GM18519 (cell line): ENCODE results near the gene BCOR.

Experiments
- ATAC-seq: cut with Tn5 transposase; IDR thresholded peaks from one replicate; pipeline ENCODE4 v1.9.1; 2021; ENCODE audit warnings: mild to moderate bottlenecking, moderate library complexity; ENCODE audit not compliant: unreplicated experiment, low FRiP score

BCOR gene

DNA sequence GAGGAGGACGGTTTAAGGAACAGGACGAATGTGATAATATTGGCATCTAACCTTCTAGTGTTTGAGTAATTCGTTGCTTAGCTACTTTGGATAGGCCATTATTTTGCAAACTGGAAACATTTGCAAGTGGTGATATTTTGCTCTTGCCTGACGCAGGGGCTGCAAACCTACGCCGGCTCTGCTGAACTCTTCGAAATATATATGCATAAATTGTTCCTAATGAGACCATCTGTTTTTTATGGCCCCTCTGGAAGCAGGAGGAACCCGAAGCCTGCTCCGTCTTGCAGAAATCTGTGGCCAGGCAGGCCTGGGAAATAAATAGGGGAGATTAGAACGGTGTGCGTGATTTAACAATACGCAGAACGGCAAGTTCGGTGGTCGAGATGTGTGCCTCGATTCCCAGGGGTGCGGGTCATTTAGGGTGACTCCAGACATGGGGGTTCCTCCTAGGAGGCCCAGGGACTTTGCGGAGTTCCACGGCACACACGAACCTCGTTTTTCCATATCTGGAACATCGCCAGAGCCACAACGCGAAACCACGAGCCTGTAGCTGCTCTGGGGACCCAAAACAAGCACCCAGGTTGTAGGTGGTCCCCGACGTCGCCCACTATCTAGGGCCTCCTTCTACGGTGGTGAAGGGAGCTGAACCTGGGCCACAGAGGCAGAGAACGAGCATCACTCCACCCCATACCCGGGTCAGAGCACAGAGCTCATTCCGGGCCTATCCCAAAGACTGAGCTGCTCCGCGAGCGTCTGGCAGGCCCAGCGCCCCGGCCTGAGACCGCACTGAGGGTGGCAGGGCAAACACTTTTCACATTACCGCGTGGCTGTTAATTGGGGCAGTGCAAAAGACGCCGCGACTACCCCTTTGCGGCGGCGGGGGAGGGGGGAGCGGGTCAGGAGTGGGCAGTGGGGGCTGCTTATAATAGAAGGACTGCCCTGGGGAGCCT is 89.7 kb downstream of the BCOR start:
- no peak for ATAC-seq

DNA sequence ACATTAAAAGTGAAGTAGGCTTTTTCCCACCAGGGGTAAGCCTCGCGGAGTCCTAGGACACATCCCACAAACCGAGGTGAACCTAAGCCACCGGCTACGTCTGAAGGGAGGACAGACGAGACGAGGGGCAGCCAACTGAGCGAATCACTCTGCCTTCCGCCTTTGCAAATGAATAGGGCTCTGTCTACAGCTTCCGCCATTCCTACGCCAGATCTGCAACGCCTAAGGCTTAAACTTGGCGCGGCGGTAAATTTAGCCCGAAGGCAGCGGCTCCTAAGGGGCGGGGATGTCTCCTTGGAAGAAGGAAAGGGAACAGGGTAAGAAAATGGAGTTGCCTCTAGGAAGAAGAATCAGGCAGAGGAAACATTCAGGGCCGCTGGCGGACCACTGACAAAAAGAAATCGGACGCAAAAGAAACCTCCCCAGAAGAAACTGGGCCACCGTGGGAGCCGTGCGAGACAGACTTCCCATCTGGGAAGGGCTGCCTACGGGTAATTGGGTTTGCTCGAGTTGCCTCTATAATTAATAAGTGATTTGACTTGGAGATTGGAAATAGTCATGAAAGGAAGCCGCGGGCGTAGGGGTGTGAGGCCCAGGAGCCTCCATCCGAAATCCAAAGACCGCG is 90.5 kb downstream of the BCOR start:
- ATAC-seq, result no peak

DNA sequence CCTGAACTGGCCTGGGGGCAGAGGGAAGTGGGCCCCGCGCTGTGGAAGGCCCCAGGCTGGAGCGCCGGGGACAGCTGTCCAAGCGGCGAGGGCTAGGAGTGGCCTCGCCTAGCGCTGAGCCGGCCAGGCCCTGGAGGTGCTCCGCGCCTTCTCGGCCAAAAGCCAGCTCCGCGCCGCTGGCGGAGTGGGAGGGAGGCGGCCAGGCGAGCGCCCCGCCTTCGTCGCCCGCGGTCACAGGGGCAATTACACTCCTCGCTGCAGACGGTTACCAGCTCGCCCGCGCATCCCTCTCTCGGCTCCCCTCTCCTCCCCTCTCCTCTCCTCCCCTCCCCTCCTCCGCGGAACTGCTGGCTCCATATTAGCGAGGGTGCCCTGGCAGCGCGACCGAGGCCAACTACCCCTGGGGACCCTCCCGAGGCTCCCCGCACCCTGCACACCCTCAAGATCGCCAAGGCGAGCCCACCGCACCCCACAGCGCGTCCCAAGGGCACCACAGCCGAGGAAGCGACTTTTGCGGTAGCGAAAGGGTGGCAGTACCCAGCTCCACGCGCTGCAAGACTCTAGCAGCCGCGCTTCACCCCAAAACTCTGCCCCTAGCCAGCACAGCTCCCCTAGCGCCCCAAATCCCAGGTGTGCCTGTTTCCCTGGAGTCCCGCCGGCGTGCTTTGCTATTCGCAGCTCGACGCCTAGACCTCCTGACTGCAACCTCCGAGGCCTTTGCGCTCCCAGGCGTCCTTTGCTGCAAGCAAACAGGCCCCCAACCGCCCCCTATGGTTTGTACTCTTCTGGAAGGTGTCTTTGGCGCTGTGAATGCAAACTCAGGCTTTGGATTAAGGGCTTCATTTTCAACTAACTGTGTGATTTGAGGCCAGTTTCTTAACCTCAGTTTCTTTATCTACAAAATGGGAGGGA is 91.4 kb downstream of the BCOR start:
- no peak for ATAC-seq

DNA sequence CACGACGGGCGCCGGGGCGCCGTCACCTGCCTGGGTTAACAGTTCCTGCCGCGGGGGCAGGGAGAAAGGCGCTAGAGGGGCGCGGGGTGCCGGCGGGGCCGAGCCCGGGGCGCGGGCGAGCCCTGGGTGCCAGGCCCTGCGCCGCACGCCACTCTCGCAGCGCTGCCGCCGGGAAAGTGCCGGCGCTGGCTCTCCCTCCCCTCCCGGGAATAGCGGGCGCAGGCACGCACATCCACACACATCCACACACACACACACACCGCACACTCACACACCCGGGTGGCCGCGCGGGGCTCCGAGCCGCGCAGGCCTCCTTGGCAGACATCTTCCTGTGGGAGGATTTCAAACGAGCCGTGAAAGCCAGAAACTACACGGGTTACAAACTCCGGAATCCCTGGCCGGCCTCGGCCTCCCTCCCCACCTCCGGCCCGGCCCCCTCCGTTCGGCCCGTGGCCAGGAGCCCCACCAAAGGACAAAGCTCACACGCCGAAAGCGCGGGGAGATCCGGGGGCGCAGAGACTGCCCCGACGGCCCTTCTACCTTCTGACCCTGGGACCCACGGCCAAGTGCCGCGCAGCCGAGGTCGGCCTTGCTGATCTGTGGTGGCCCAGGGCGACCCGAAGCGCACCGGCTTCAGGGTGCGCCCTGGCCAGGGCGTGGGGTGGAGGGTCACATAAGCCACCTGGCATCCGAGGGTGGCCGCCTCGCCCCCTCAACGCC is 92.3 kb downstream of the BCOR start:
- ATAC-seq, result no peak

DNA sequence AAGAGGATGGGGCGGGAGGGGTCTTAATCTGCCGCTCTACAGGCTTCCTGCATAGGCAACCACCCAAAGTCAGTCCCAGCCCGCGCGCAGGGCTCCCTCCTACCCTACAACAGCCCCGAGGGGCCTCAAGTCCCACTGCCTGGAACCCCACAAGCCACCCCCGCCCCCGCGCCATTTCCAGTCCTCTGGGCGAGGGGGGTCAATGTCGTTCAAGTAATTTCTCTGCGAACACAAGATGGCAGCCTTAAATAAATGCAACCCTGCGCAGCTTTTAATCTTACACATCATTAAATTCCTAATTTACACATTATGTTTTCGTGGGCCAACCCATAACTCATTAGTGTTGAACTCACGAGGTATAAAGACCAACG is 92.9 kb downstream of the BCOR start:
- ATAC-seq, result no peak

DNA sequence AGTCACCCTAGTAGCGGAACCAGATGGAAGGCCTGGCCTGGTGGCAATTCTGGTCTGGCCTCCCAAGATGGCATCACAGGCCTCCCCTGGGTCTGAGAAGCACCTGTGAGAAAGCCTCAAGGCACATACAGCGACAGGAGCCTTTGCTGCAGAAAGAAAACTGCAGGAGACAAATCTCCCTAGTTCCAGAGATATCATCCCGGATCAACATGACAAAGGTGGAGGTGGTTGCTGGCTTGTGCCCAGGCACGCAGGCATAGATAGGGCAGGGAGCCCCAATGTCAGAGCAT is 93.6 kb downstream of the BCOR start:
- no peak for ATAC-seq

DNA sequence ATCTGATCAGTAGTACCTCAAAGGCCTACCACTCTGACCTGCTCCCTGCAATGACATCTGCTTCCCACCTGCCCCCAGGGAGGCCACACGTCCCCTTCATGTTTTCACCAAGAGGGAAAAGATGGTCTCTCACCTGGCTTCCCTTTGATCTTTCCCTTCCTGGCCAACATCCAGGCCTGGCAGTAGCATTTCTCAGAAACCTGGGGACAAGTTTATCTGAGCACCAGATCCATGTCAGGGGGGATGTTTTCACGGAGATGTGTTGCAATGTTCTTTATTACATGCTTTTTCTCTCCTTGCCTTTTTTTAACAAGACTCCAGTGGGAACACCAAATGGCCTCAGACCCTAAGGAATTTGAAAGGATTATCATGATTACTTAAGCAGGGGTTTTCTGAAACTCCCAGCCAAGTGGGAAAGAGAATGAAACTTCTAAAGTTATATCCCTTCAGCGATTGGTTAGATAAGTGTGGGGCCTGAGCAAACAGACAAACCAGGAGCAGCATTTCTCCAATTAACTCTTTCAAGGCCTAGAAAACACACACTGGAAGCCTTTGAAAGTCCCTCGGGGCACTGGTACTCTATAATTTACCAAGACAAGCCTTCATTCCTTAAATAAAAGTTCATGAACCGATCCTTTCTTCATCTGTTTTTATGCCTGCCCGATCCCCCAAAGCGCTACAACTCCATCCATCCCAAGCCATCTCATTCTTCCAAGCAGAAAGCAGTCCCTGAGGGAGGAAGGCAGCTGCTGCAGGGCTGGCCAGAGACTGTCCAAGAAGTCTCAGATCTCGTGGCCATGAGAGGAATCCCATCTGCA is 94.1 kb downstream of the BCOR start:
- ATAC-seq, result no peak

DNA sequence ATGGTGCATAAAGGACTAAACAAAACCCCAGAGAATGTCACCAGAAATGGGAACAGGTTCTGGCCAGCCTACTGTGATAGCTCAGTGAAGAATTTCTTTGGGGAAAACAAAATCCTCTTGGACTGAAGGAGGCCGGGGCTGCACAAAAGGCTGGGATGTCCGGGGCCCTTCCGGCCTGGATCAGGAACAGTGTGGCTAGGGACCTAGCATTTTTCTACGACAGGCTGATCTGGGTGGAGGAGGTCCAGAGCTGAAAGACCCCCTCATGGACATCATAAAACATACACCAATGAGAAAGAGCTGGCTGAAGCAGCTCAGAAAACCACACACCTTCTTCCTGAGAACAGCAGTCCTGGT is 94.7 kb downstream of the BCOR start:
- no peak for ATAC-seq
